Retinal pigment epithelial cell (primary cell): ENCODE data around the gene PURA.

Source experiments
- DNase-seq: peaks from one replicate; pipeline ENCODE4 v3.0.0-alpha.2; 2010; ENCODE audit warnings: low read depth
- H3K4me3 ChIP-seq: 2 replicates; pipeline ENCODE4 v1.5.1; 2011; ENCODE audit warnings: mild to moderate bottlenecking, low read length, control low read depth, moderate library complexity
- CTCF ChIP-seq: conservative IDR thresholded peaks from 2 replicates; pipeline ENCODE4 v1.5.1; 2011; ENCODE audit warnings: low read depth, low read length, control low read depth, inconsistent platforms

PURA gene

GRCh38 chr5:140159014-140159927 is 45.4 kb downstream of the PURA start:
- no peak for TF ChIP-seq CTCF
- DNase-seq = no peak
- H3K4me3 ChIP-seq = no peak overlapping the region

GRCh38 chr5:140162275-140162674 is 48.4 kb downstream of the PURA start:
- no peak for TF ChIP-seq CTCF
- H3K4me3 ChIP-seq = no peak overlapping the region
- DNase-seq = no peak

- no peak overlapping the region for H3K4me3 ChIP-seq
- TF ChIP-seq CTCF = no peak
Measured at GRCh38 chr5:140162781-140163180, 48.9 kb downstream of the PURA start.

GRCh38 chr5:140165101-140165922 is 51.4 kb downstream of the PURA start:
- DNase-seq = no peak
- no peak for TF ChIP-seq CTCF
- no peak overlapping the region for H3K4me3 ChIP-seq

More at GRCh38 chr5:140162781-140163180, 48.9 kb downstream of the PURA start:
- no peak for DNase-seq

GRCh38 chr5:140165923-140166270 is 52.0 kb downstream of the PURA start:
- no peak for DNase-seq
- H3K4me3 ChIP-seq = no peak overlapping the region
- no peak for TF ChIP-seq CTCF

- no peak for TF ChIP-seq CTCF
- H3K4me3 ChIP-seq = no peak overlapping the region
- no peak for DNase-seq
Measured at GRCh38 chr5:140166911-140167310, 53.0 kb downstream of the PURA start.

GRCh38 chr5:140168371-140168770 is 54.5 kb downstream of the PURA start:
- no peak for TF ChIP-seq CTCF
- no peak for DNase-seq
- H3K4me3 ChIP-seq = no peak overlapping the region
